GM21515 (cell line): Measurements from ENCODE around the gene USP5.

Source experiments
- ATAC-seq: cut with Tn5 transposase; IDR thresholded peaks from one replicate; pipeline ENCODE4 v1.9.1; 2021; ENCODE audit not compliant: unreplicated experiment

USP5 gene

DNA sequence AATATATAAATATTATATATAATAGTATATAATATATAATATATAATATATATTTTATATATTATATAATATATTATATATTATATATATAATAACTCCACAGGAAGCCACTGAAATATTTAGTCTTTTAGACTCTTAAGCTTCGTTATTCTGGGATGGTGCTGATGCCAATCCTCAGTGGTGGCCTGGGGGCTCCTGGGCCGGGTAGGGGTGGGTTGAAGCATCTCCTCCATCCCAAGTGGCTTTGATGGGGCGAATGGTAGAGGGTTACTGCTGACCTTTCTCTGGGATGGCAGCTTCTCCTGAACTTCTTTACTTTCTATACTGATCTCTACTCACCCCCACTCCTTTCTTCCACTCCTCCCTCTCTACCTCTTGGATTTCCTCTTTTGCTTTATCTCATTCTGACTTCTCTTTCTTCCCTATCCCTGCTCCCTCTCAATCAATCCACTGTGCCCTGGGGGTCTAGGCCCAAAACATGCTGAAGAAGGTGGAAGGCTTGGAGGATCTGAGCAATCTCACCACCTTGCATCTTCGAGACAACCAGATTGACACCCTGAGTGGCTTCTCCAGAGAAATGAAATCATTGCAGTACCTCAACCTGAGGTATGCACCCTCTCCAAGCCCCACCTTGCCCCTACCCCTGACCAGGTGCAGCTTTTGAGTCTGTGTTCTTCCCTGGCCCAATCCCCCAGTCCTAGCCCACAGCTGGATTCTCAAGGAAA lies 57.6 kb downstream of the USP5 start:
- no peak for ATAC-seq

DNA sequence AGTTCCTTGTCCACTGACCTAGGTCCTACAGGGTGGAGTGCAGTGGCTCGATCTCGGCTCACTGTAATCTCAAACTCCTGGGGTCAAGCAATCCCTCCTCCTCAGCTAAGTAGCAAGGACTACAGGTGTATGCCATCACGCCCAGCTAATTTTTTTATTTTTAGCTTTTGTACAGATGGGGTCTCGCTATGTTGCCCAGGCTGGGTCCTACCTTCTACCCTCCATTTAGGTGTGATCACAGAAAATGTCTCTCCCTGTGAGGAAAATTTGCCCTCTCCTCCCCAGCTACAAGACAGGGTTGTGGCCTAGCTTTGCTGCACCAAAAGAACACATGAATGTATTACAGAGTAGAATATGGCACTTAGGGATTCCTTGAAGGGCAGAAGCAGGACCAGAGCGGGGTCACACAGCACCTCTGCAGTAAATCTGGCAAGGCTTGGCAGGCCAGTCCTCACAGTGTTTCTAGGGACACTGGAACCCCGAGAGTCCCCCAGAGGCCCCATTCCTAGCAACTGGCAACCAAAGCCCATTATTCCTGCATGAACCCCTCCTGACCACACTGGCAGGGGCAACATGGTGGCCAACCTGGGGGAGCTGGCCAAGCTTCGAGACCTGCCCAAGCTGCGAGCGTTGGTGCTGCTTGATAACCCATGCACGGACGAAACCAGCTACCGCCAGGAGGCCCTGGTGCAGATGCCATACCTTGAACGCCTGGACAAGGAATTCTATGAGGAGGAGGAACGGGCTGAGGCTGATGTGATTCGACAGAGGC lies 60.4 kb downstream of the USP5 start:
- no peak for ATAC-seq

DNA sequence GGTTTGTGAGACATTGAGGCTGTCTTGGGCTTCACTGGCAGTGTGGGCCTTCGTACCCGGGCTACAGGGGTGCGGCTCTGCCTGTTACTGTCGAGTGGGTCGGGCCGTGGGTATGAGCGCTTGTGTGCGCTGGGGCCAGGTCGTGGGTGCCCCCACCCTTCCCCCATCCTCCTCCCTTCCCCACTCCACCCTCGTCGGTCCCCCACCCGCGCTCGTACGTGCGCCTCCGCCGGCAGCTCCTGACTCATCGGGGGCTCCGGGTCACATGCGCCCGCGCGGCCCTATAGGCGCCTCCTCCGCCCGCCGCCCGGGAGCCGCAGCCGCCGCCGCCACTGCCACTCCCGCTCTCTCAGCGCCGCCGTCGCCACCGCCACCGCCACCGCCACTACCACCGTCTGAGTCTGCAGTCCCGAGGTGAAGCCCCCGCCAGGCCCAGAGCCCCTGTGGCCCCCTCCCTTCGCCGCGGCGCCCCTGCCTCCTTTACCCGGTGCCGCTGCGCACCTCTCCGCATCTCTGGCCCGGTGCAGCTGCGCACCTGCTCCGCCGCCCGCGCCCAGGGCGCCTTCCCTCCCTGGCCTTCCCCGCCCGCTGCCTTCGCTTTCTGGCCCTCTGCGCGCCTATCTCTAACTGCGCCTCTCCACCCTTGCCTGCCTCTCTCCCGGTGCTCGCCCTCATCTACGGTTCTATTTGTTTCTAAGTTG lies 62.4 kb downstream of the USP5 start, which contains the start of gene ENO2:
ENO2 (plus strand) TSS at position 335 of the 701 bp plus-strand sequence. CDS start 1,253 bp downstream, outside the sequence.
- peak; percentile 63 for ATAC-seq

DNA sequence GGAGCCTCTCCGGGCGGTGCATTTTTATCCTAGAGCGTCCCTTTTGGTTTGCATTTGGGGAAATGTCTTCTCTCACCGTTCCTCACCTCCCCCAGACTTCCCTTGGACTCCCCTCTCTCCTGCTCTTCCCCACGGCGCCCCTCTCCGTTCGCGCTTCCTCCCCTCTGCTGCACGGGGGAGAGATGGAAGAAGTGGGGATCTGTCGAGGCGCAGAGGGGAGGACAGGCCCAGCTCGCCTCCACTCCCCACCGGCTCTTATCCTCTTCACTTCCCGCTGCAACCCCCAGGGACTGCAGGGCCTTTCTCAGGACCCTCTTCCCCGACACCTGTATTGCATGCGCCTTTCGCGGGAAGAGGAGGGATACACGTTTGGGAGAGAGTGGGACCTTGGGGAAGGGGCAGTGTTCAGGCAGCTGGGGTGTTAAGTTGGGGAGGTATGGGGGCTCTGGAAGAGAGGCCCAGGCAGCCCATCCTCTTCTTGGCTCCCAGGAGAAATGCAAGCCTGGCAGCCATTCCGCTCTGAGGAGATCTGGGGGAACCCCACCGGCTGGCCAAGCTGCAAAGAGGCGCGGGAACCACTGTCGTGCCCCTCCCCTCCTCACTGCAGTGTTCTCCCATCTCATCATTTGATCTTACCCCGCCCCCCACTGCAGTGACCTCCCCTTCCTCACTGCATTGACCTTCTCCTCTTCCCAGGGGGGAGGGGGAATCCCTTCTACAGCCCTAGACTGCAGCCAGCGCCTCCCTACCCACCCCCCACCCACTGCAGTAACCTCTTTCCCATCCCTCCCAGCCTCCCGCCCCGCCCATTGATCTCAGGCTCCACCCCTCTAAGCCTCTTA lies 63.2 kb downstream of the USP5 start:
- no peak for ATAC-seq

DNA sequence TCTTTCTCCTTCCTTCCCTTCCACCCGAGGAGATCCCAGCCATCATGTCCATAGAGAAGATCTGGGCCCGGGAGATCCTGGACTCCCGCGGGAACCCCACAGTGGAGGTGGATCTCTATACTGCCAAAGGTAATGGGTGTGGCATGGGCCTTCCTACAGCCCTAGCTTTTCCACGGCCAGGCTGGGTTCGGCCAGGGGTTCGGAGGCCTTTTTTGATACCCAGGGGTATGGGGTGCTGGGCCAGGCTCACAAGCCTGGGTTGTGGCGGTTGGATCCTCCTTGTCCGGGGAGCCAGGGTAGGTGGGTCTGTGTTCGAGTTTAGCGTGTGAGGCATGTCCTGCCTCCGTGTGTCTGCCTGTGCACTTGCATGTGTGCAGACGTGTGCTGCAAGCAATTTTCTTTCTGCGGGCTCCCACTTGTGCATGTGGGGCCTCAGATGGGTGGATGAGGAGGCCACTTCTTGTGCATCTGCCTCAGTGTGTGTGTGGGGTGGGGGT lies 63.9 kb downstream of the USP5 start:
- no peak for ATAC-seq
